HL-60 (cell line): Measurements from ENCODE around the gene SBF1.

Experiments used
- CTCF ChIP-seq: IDR thresholded peaks from one replicate; pipeline ENCODE4 v1.5.1; 2011; ENCODE audit warnings: low read length, control low read depth, inconsistent platforms; ENCODE audit not compliant: insufficient read depth
- GABPA ChIP-seq: IDR thresholded peaks from 2 replicates; pipeline ENCODE4 v1.6.1; 2012; ENCODE audit warnings: low read depth
- POLR2AphosphoS5 ChIP-seq: IDR thresholded peaks from 2 replicates; pipeline ENCODE4 v1.6.1; 2012; ENCODE audit warnings: low read depth
- SPI1 ChIP-seq: IDR thresholded peaks from 2 replicates; pipeline ENCODE4 v1.6.1; 2012; ENCODE audit warnings: low read depth, mild to moderate bottlenecking, borderline replicate concordance
- TF ChIP-seq, protein P1 (sequence below): IDR thresholded peaks from 2 replicates; pipeline ENCODE4 v1.6.1; 2012; ENCODE audit warnings: low read depth; ENCODE audit not compliant: insufficient replicate concordance

GRCh38 chr22:50465066-50465930, 9.5 kb downstream of the SBF1 start:
- TF ChIP-seq CTCF, result no peak
- no peak for TF ChIP-seq POLR2AphosphoS5
- TF ChIP-seq GABPA, result no peak
- TF ChIP-seq, protein P1, sequence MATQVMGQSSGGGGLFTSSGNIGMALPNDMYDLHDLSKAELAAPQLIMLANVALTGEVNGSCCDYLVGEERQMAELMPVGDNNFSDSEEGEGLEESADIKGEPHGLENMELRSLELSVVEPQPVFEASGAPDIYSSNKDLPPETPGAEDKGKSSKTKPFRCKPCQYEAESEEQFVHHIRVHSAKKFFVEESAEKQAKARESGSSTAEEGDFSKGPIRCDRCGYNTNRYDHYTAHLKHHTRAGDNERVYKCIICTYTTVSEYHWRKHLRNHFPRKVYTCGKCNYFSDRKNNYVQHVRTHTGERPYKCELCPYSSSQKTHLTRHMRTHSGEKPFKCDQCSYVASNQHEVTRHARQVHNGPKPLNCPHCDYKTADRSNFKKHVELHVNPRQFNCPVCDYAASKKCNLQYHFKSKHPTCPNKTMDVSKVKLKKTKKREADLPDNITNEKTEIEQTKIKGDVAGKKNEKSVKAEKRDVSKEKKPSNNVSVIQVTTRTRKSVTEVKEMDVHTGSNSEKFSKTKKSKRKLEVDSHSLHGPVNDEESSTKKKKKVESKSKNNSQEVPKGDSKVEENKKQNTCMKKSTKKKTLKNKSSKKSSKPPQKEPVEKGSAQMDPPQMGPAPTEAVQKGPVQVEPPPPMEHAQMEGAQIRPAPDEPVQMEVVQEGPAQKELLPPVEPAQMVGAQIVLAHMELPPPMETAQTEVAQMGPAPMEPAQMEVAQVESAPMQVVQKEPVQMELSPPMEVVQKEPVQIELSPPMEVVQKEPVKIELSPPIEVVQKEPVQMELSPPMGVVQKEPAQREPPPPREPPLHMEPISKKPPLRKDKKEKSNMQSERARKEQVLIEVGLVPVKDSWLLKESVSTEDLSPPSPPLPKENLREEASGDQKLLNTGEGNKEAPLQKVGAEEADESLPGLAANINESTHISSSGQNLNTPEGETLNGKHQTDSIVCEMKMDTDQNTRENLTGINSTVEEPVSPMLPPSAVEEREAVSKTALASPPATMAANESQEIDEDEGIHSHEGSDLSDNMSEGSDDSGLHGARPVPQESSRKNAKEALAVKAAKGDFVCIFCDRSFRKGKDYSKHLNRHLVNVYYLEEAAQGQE, result no peak
- no peak for TF ChIP-seq SPI1
